ENCODE data around the gene KAT14.
"Not testable (repeated sequence)": the region's sequence is repeated elsewhere in the genome, so short reads cannot be mapped to it uniquely, and the experiment has no call there.

The KAT14 gene

GRCh38 chr20:18137412-18138265 lies at the start of gene KAT14, which contains the start of gene PET117:
Gene KAT14, plus strand, starts transcription at chr20:18137863. Its CDS starts 4,798 bp downstream, at chr20:18142661.
Gene PET117, plus strand, starts transcription at chr20:18137863. Its CDS starts 93 bp downstream, at chr20:18137956.
- peak; percentile 92 for DNase-seq

- DNase-seq = not testable (repeated sequence)
These were observed 49.4 kb upstream of the KAT14 start for GRCh38 chr20:18088298-18088697.

- DNase-seq = not testable (repeated sequence)
These were observed 48.8 kb upstream of the KAT14 start for GRCh38 chr20:18088841-18089240.

GRCh38 chr20:18090044-18090443 lies 47.6 kb upstream of the KAT14 start:
- no peak for DNase-seq

- no peak for DNase-seq
These were observed 47.2 kb upstream of the KAT14 start for GRCh38 chr20:18090477-18090876.

- DNase-seq = no peak
These were observed 46.0 kb upstream of the KAT14 start for GRCh38 chr20:18091623-18092022.

- DNase-seq = no peak
These were observed 44.8 kb upstream of the KAT14 start for GRCh38 chr20:18092890-18093289.

GRCh38 chr20:18093388-18093787 lies 44.3 kb upstream of the KAT14 start:
- no peak for DNase-seq

- DNase-seq = no peak
These were observed 43.5 kb upstream of the KAT14 start for GRCh38 chr20:18094191-18094590.

GRCh38 chr20:18100569-18100968 lies 37.1 kb upstream of the KAT14 start:
- not testable (repeated sequence) for DNase-seq

GRCh38 chr20:18101125-18101810 lies 36.4 kb upstream of the KAT14 start:
- no peak for DNase-seq

GRCh38 chr20:18103497-18103896 lies 34.2 kb upstream of the KAT14 start:
- no peak for DNase-seq

- DNase-seq = no peak
These were observed 29.3 kb upstream of the KAT14 start for GRCh38 chr20:18108326-18108725.

GRCh38 chr20:18128574-18128973 lies 9.1 kb upstream of the KAT14 start:
- not testable (repeated sequence) for DNase-seq

- no peak for DNase-seq
These were observed 5.0 kb upstream of the KAT14 start for GRCh38 chr20:18132663-18133062.

- no peak for DNase-seq
These were observed 3.7 kb upstream of the KAT14 start for GRCh38 chr20:18133962-18134361.

- no peak for DNase-seq
These were observed 561 bp downstream of the KAT14 start for GRCh38 chr20:18138266-18138582.

GRCh38 chr20:18138639-18139583 lies 1.2 kb downstream of the KAT14 start:
- no peak for DNase-seq

- DNase-seq = no peak
These were observed 2.2 kb downstream of the KAT14 start for GRCh38 chr20:18139832-18140231.

GRCh38 chr20:18144541-18145099 lies 7.0 kb downstream of the KAT14 start:
- no peak for DNase-seq

GRCh38 chr20:18154342-18154741 lies 16.7 kb downstream of the KAT14 start:
- no peak for DNase-seq

GRCh38 chr20:18156045-18156444 lies 18.4 kb downstream of the KAT14 start:
- DNase-seq = no peak

GRCh38 chr20:18164356-18164755 lies 26.7 kb downstream of the KAT14 start:
- no peak for DNase-seq
